Measurements from ENCODE around the gene MORF4L2.

The MORF4L2 gene

DNA sequence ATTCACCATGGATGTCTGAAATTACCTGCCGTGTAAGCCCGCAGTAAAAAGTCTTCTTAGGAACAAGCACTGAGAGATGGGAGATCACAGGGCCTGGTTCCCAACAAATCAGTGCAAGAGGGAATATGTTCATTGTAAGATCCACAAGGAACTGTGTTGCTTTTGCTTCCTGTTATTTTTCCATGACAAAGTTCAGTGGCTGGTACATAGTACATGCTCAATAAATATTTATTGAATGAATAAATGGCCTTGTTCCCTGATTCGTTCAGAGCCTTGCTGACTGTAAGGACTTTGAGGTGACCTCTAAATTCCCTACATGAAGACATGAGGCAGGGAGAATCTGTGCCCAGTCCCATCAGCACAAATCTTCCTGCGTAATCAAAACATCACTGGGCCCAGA is 31.6 kb upstream of the MORF4L2 start:
- TF ChIP-seq, protein P1, sequence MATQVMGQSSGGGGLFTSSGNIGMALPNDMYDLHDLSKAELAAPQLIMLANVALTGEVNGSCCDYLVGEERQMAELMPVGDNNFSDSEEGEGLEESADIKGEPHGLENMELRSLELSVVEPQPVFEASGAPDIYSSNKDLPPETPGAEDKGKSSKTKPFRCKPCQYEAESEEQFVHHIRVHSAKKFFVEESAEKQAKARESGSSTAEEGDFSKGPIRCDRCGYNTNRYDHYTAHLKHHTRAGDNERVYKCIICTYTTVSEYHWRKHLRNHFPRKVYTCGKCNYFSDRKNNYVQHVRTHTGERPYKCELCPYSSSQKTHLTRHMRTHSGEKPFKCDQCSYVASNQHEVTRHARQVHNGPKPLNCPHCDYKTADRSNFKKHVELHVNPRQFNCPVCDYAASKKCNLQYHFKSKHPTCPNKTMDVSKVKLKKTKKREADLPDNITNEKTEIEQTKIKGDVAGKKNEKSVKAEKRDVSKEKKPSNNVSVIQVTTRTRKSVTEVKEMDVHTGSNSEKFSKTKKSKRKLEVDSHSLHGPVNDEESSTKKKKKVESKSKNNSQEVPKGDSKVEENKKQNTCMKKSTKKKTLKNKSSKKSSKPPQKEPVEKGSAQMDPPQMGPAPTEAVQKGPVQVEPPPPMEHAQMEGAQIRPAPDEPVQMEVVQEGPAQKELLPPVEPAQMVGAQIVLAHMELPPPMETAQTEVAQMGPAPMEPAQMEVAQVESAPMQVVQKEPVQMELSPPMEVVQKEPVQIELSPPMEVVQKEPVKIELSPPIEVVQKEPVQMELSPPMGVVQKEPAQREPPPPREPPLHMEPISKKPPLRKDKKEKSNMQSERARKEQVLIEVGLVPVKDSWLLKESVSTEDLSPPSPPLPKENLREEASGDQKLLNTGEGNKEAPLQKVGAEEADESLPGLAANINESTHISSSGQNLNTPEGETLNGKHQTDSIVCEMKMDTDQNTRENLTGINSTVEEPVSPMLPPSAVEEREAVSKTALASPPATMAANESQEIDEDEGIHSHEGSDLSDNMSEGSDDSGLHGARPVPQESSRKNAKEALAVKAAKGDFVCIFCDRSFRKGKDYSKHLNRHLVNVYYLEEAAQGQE (IDR thresholded peaks at IDR 0.05; ENCODE audit: insufficient read depth in 1 of 2, low read depth in 2 of 2, low read length in 2 of 2): no peak

DNA sequence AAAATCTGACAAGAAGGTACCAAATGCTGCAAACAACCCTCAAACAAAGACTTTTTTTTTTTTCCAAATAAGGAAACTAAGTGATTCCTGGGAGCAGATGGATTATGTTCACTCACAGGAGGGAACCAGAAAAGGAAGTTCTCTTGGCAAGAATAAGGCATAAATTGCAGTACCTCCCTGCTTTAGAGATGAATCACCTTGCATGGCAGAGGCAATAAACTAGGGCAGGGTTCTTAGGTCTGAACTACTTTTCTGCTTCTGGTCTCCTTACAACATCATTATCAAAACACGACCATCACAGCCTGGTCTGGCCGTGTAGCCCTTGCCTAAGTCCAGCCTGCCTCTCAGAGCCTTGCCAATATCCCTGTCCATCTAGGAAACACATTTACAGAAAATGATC is 30.5 kb upstream of the MORF4L2 start:
- TF ChIP-seq POLR2AphosphoS5 (IDR thresholded peaks at IDR 0.05; ENCODE audit: low read depth, low read length): no peak
- TF ChIP-seq TAF1 (IDR thresholded peaks at IDR 0.05; ENCODE audit: borderline replicate concordance, insufficient read depth, low read length): no peak
- no peak for TF ChIP-seq FOXP2 (optimal IDR thresholded peaks at IDR 0.05; ENCODE audit: borderline replicate concordance, extremely low read depth, extremely low read length, insufficient read depth)
- TF ChIP-seq, protein P1 (IDR thresholded peaks at IDR 0.05; ENCODE audit: insufficient read depth in 1 of 2, low read depth in 2 of 2, low read length in 2 of 2): no peak
- TF ChIP-seq SIN3A (IDR thresholded peaks at IDR 0.05; ENCODE audit: borderline replicate concordance, insufficient read depth, low read length): no peak

DNA sequence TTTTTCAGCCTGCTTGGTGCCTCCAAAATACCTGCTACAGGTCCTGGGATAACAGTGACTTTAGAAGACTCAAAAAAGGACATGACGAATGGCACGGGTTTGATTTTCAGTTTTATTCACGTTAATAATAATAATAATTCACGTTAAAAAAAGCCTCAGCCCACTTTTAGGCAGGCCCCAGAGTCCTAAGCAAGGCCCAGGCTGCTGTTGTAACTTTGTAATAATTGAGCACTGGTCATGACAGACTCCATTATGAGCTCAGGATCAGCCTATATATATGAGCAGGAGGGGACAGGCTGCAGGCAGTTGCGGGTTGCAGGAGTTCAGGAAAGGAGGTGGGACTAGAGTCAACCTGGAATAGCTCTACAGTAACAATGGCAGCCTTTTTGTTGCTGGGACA is 24.1 kb upstream of the MORF4L2 start, which contains the start of gene TMEM31:
TMEM31 (plus strand) TSS at position 301 of the 400 bp plus-strand sequence. CDS start 1,350 bp downstream, outside the sequence.
- no peak for TF ChIP-seq SIN3A (IDR thresholded peaks at IDR 0.05; ENCODE audit: borderline replicate concordance, insufficient read depth, low read length)
- no peak for TF ChIP-seq TAF1 (IDR thresholded peaks at IDR 0.05; ENCODE audit: borderline replicate concordance, insufficient read depth, low read length)
- TF ChIP-seq, protein P1 (IDR thresholded peaks at IDR 0.05; ENCODE audit: insufficient read depth in 1 of 2, low read depth in 2 of 2, low read length in 2 of 2): no peak
- no peak for TF ChIP-seq POLR2AphosphoS5 (IDR thresholded peaks at IDR 0.05; ENCODE audit: low read depth, low read length)
- no peak for TF ChIP-seq FOXP2 (optimal IDR thresholded peaks at IDR 0.05; ENCODE audit: borderline replicate concordance, extremely low read depth, extremely low read length, insufficient read depth)

DNA sequence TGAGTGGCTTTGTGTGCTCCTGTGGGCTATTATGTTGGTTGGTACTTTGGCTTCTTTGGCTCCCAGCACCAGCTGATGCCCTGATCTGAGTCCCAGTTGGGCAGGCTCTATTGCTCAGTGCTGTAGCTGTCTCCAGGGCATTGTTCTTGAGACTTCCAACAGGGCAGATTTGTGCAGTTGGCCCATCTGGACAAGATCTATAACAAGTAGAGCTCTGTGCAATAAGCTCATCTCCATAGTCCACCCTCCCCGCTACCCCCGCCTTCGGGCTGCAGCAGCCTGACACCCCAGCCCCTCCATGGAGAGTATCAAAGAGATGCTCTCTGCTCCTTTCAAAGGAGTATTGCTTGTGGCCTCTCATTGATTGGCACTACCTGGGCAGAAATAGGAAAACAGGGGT is 18.4 kb upstream of the MORF4L2 start:
- TF ChIP-seq TAF1 (IDR thresholded peaks at IDR 0.05; ENCODE audit: borderline replicate concordance, insufficient read depth, low read length) (no peak), FOXP2 (optimal IDR thresholded peaks at IDR 0.05; ENCODE audit: borderline replicate concordance, extremely low read depth, extremely low read length, insufficient read depth) (no peak), SIN3A (IDR thresholded peaks at IDR 0.05; ENCODE audit: borderline replicate concordance, insufficient read depth, low read length) (no peak)
- TF ChIP-seq, protein P1 (IDR thresholded peaks at IDR 0.05; ENCODE audit: insufficient read depth in 1 of 2, low read depth in 2 of 2, low read length in 2 of 2): no peak

DNA sequence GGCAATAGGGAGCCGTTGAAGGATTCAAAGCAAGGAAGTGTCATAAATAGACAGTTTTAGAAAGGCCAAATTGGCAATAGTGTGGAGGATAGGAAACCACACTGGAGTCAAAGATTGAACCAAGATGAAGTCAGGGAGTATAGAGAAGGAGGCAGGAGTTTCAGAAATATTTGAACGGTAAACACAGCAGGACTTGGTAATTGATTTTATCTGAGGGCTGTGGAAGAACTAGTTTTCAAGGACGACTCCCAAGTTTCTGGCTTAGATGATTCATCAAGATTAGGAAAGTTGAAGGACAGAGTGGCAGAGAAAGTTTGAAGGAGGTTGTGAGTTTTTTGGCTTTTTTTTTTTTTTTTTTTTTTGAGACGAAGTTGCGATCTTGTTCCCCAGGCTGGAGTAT is 12.7 kb upstream of the MORF4L2 start:
- no peak for TF ChIP-seq FOXP2 (optimal IDR thresholded peaks at IDR 0.05; ENCODE audit: borderline replicate concordance, extremely low read depth, extremely low read length, insufficient read depth)
- TF ChIP-seq POLR2AphosphoS5 (IDR thresholded peaks at IDR 0.05; ENCODE audit: low read depth, low read length): no peak
- TF ChIP-seq TAF1 (IDR thresholded peaks at IDR 0.05; ENCODE audit: borderline replicate concordance, insufficient read depth, low read length): no peak
- TF ChIP-seq, protein P1 (IDR thresholded peaks at IDR 0.05; ENCODE audit: insufficient read depth in 1 of 2, low read depth in 2 of 2, low read length in 2 of 2): no peak
- TF ChIP-seq SIN3A (IDR thresholded peaks at IDR 0.05; ENCODE audit: borderline replicate concordance, insufficient read depth, low read length): no peak

All from PFSK-1 (cell line).